Ramos (cell line): ENCODE measurements around the gene SPATA33.
"Not testable (repeated sequence)": the region's sequence is repeated elsewhere in the genome, so short reads cannot be mapped to it uniquely, and the experiment has no call there.

Source experiments
- in situ Hi-C: fragments of 300-500 bp; cut with MboI; formaldehyde crosslinking; loops from one replicate; pipeline ENCODE4 v1.14.3; 2022; ENCODE audit warnings: low sequenced_read_pairs; ENCODE audit not compliant: unreplicated experiment

The SPATA33 gene

DNA sequence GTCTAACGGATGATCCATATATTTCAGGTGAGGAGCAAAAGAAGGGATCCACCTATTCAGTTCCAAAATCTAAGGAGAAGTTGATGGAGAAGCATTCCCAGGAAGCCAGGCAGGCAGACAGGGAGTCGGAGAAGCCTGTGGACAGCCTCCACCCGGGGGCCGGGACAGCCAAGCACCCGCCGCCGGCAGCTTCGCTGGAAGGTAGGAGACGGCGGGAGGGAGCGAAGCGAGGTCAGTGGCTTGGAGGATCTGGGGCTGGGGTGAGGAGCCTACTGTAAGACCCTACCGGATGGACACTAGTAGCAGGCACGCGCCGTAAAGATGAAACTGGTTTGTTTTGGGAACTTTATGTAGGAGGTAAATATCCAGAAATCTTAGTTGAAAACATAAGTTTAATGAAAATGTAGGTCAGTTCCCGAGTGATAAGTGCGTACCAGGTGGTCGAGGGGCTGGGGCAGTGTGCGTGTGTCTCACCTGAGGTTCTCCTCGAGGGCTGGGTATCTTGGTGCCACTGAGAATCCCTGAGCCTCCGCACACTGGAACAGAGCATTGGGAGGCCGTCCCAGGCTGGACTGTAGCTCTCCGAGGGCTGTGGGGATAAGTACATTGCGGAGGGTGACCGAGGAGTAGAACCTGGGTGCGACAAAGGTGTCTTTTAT is 714 bp downstream of the SPATA33 start:
- in situ Hi-C loops: no loop called here

- in situ Hi-C loops: no loop called here
Observed at GRCh38 chr16:89660146-89660545, 2.5 kb downstream of the SPATA33 start.

GRCh38 chr16:89661215-89661614 is 3.6 kb downstream of the SPATA33 start:
- in situ Hi-C loops: no loop called here

DNA sequence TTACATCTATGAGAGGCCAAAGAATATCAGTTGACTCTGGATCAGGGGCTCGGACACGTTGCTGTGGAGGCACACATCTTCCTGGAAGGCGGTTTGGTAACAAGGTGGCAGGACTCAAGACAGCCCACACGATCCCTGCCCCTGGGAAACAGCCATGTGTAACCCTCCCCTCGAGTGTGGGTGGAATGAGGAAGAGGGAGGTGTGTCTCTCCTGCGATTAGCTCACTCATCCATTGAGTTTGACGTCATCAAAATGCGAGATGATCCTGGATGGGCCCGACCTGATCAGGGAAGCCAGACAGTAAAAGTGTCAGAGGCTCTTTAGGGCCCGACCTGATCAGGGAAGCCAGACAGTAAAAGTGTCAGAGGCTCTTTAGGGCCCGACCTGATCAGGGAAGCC is 6.6 kb downstream of the SPATA33 start:
- in situ Hi-C loops: not testable (repeated sequence)

- in situ Hi-C loops: not testable (repeated sequence)
Observed at GRCh38 chr16:89667000-89667399, 9.4 kb downstream of the SPATA33 start.

- in situ Hi-C loops: no loop called here
Observed at GRCh38 chr16:89667633-89668032, 10.0 kb downstream of the SPATA33 start.

DNA sequence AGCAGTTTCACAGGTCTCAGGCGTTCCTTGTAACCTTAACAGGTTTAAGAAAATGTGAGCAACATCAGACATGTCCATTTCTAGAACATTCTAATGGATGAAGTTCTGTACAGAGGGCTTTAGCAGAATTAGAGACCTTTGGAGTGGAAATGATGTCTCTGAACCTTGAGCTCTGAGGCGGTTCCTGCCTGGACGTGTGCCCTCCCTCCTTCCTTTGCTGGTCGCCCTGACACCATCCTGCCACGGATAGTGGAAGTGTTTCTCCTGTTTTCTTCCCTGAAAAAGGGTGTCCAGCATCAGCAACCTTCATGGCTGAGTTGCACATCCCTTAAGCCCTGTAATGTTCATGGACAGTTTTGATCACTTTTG is 11.1 kb downstream of the SPATA33 start:
- in situ Hi-C loops: no loop called here

GRCh38 chr16:89669755-89670154 is 12.1 kb downstream of the SPATA33 start:
- in situ Hi-C loops: no loop called here

DNA sequence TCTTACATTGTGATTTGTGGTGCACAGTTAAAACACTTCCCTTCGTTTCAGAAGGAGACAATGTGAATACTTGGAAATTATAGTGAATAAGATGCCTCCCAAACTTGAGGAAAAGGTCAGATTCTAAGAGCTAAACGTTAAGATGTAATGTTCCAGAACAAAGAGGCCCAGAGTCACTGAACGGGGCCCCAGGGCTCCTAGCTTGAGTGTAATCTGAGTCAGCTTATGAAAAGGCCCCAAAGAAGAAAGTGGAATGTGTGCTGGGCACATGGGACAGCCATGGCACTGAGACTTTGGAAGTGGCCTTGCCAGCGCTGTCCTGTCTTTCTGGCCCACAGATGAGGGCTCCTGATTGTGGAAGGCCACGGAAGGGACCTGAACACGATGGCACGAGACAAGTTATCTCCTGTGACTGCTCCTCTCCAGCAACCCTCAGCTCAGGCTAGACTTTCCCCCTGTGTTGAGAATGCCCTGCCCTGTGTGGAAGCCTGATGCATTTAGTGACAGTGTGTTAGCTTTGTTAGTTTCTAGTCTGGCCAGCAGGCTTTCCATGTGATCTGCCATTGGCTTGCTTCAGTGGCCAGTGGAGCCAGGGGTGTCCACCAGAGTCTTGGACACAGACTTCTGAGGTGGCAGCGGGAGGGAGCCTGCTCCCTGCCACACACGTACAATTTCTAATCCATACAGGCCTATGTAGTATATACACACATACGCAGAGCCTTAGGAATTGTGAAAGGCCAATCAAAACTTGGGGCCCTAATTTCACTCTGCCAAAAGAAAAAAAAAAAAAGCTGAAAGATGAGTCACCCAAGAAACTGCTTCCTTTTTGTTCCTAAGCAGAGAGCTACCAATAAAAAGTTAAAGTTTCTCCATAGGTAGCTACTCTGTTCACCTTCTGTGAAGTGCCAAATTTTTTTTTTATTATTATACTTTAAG is 13.1 kb downstream of the SPATA33 start:
- in situ Hi-C loops: no loop called here

DNA sequence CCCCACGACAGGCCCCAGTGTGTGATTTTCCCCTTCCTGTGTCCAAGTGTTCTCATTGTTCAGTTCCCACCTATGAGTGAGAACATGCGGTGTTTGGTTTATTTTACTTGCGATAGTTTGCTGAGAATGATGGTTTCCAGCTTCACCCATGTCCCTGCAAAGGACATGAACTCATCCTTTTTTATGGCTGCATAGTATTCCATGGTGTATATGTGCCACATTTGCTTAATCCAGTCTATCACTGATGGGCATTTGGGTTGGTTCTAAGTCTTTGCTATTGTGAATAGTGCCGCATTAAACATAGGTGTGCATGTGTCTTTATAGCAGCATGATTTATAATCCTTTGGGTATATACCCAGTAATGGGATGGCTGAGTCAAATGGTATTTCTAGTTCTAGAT is 13.9 kb downstream of the SPATA33 start:
- in situ Hi-C loops: not testable (repeated sequence)

DNA sequence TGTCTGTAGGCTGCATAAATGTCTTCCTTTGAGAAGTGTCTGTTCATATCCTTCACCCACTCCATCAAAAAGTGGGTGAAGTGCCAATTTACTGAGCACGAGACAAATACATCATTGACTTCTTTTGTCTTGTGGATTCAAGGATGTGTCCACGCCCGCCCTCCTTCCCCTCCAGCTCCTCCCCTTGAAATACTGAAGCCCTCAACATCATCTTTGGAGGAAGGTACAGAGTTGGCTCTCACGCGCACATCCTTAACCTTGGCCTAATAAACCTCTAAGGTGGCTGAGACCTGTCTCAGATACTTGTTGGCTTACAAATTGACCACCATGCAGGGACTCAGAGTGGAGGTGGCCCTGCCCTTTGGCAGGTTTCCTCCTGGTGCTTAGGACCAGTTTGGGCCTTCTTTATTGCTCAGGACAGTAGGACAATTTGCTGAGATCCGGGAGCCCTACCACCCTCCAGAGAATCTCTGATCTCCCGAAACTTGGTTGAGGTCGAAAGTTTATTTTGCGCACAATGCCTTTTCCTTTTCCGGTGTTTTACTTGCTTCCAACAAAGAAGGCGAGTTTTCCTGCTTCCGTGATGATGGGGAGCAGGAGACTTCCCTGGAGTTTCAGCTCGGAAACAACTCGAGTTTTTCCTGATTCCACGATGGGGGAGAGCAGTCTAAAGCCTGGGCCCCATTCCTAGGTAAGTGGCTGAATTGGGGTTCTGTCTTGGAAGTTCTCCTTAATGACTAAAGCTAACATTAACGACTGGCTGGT is 14.7 kb downstream of the SPATA33 start:
- in situ Hi-C loops: no loop called here

GRCh38 chr16:89678258-89678657 is 20.6 kb downstream of the SPATA33 start:
- in situ Hi-C loops: no loop called here

- in situ Hi-C loops: no loop called here
Observed at GRCh38 chr16:89685916-89686315, 28.3 kb downstream of the SPATA33 start.

DNA sequence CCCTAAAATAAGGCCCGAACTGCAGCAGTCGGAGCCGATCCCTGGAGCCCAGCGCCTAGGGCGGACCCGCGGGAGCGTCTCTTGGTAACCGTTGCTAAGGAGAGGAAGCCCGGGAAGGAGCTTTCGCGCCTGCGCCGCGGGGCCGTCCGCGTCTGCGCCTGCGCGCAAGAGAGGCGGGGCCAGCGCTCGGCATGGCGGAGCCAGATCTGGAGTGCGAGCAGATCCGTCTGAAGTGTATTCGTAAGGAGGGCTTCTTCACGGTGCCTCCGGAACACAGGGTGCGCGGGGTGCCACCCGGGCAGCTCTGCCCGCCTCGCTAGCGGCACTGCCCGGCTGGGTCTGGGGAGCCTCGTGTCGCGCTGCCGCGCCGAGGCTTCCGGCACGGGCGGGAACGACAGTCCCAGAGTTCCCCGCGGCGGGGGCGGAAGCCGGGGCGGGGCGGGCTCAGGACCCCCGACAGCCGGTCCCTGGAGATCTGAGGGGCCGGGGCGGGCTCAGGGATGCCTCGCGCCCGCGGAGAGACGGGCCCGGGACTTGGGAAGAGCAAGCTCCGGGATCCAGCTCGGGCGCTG is 29.0 kb downstream of the SPATA33 start, which contains the start of gene CDK10:
CDK10 (plus strand) TSS at position 170 of the 572 bp plus-strand sequence; CDS start at position 192, 22 bp downstream.
- in situ Hi-C loops: no loop called here

- in situ Hi-C loops: no loop called here
Observed at GRCh38 chr16:89687092-89687940, 29.7 kb downstream of the SPATA33 start.

DNA sequence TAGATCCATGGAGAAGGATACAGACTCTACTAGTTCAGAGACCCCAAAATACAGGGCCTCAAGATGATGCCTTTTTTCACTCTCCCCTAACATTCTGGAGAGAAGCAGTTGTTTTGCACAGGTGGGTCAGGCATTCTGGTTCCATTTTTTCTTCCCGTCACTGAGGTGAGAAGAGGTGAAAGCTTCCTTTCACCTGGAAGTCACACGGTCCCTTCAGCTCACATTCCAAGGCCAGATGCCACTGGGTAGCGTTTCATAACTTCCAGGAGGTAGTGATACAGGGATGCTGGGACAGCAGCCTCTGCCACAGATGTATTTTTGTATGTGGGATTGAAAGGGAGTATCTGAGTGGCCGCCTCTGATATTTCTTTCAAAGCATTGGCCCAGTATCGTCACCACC is 30.8 kb downstream of the SPATA33 start:
- in situ Hi-C loops: no loop called here

GRCh38 chr16:89689142-89689541 is 31.5 kb downstream of the SPATA33 start:
- in situ Hi-C loops: no loop called here

DNA sequence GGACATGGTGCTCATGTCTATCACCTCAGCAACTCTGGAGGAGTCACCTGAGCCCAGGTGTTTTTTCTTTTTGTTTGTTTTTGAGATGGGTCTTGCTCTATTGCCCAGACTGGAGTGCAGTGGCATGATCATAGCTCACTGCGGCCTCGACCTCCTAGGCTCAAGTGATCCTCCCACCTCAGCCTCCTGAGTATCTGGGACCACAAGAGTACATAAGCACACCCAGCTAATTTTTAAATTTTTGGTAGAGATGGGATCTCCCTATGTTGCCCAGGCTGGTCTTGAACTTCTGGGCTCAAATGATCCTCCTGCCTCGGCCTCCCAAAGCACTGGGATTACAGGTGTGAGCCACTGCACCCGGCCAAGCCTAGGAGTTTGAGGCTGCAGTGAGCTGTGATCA is 32.0 kb downstream of the SPATA33 start:
- in situ Hi-C loops: not testable (repeated sequence)

DNA sequence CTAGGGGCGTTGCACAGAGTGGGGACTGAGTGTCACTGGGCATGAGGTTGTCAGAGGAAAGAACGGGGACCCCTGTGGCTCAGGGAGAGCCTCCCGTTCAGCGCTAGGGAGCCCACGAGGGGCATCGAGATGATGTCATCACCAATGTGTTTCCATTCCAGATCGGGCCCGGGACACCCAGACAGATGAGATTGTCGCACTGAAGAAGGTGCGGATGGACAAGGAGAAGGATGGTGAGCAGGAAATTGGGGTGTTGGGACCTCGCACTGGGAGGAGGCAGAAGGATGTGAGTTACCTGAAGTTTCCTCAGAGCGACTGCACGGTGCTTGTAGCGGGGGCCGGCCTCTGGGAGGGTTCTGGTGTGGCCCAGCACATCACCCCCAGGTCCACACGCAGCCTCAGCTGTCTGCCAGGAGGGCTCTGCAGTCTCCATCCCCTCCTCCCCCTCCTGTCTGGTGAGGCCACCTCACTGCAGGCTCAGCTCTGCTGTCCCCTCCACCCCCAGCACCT is 32.8 kb downstream of the SPATA33 start:
- in situ Hi-C loops: no loop called here
